ENCODE measurements around the gene SFXN4.

Gene SFXN4

DNA sequence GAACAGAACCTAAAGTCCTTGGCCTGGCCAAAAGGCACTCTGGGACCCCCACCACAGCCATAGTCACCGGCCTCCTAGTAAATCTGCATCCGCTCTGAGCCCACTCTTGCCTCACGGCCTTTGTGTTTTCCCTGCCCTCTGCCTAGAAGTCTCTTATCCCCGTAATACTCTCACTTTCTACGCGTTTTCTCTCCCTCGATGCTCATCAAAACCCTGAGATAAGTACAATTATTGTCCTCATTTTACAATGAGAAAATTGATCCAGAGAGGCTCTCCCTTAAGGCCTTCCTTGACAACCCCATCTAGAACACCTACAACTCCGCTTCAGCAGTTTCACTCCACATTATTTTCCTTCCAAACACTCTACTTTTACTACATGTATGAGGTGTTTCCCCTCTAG, 1.5 kb upstream of the SFXN4 start:
- no peak overlapping the region for H3K27ac ChIP-seq
- TF ChIP-seq, protein P1, sequence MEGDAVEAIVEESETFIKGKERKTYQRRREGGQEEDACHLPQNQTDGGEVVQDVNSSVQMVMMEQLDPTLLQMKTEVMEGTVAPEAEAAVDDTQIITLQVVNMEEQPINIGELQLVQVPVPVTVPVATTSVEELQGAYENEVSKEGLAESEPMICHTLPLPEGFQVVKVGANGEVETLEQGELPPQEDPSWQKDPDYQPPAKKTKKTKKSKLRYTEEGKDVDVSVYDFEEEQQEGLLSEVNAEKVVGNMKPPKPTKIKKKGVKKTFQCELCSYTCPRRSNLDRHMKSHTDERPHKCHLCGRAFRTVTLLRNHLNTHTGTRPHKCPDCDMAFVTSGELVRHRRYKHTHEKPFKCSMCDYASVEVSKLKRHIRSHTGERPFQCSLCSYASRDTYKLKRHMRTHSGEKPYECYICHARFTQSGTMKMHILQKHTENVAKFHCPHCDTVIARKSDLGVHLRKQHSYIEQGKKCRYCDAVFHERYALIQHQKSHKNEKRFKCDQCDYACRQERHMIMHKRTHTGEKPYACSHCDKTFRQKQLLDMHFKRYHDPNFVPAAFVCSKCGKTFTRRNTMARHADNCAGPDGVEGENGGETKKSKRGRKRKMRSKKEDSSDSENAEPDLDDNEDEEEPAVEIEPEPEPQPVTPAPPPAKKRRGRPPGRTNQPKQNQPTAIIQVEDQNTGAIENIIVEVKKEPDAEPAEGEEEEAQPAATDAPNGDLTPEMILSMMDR (conservative IDR thresholded peaks at IDR 0.05) = no peak

DNA sequence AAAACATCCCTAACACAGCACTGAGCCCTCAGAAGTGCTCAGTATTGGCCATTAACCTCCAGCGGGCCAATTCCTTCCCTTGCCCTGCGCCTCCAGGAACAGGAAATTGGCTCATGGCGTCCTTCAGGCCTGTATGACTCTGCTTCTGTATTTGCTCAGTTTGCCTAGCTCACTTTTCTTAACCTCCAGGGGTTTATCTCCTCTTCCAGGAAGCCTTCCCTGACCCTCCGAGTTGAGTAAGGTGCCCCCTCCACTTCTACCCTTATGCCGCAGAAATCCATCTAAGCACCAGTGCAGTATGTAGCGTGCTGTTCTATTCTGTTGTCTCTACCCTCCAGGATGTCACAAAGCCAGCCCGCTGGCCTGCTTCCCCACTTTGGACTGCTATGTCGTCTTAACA, 1.1 kb upstream of the SFXN4 start:
- H3K27ac ChIP-seq = peak overlapping the region; percentile 86

DNA sequence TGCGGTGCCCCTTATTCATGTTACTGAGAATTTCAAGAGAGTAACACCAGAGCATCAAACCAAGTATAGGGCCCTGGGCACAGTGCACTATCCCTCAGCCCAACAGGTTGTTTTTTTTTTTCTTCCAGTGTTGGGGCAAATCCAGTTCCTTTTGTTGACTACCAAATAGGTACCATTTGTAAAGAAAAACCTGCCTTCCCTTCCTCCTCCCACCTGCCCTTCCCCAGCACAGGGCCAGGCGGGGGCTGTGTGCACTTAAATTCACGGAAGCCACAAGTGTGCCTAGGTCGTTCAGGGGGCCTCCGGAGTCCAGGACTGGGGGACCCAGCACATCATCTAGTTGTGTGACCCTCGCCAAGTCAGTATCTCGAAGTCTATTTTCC, 595 bp upstream of the SFXN4 start:
- H3K27ac ChIP-seq = peak overlapping the region; percentile 86
- TF ChIP-seq, protein P1 (conservative IDR thresholded peaks at IDR 0.05) = no peak

More for the DNA sequence above, 1.1 kb upstream of the SFXN4 start:
- TF ChIP-seq, protein P1 (conservative IDR thresholded peaks at IDR 0.05) = no peak

DNA sequence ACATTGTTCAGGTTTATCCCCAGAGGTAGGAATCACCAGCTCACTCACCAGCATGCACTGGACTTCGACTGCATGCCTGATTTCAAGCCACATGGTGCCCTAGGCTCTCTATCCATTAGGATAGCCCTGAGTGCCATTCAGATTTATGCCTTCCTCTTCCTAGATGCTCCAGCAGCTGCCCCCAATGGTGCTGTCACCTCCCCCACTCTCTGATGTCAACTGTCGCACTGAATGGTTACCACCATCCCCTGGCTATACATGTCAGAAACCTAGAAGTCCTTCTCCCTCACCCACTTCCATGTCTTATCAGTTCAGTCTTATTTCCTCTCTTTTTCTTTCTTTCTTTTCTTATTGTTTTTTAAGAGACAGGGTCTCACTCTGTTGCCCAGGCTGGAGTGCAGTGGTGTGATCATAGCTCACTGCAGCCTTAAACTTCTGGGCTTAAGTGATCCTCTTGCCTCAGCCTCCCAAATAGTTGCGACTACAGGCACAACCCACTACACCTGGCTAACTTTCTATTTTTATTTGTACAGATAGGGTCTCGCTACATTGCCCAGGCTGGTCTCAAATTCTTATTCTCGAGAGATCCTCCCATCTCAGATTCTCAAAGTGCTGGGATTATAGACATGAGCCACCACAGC, 2.9 kb downstream of the SFXN4 start:
- TF ChIP-seq, protein P1 (conservative IDR thresholded peaks at IDR 0.05) = no peak
- H3K27ac ChIP-seq = no peak overlapping the region

- TF ChIP-seq, protein P1 (conservative IDR thresholded peaks at IDR 0.05) = no peak
- no peak overlapping the region for H3K27ac ChIP-seq
Measured at GRCh38 chr10:119161680-119162451, 3.6 kb downstream of the SFXN4 start.

GRCh38 chr10:119159332-119159731, 6.2 kb downstream of the SFXN4 start:
- H3K27ac ChIP-seq = no peak overlapping the region
- TF ChIP-seq, protein P1 (conservative IDR thresholded peaks at IDR 0.05) = no peak

- no peak overlapping the region for H3K27ac ChIP-seq
- TF ChIP-seq, protein P1 (conservative IDR thresholded peaks at IDR 0.05) = no peak
Measured at GRCh38 chr10:119153661-119154060, 11.9 kb downstream of the SFXN4 start.

Data from VCaP (cell line).